Naive thymus-derived CD8-positive, alpha-beta T cell (primary cell): ENCODE data around the gene ATG4B. TPM values are rescaled to one million over a fixed set of nuclear protein-coding genes. Genes with fewer than 3 reads are reported as not detected.
A peak's percentile ranks its signal among the peaks of the same experiment; 100 is the strongest.

Source experiments
- ATAC-seq, 2 donors: fragments of 150-1000 bp; cut with Tn5 transposase in 1 of 2; sonication (Bioruptor Pico), chemical (Tn5 transposase) in 1 of 2; 1 replicate in 1 of 2; 2 replicates in 1 of 2; pipeline ENCODE4 v1.10.0; 2021; ENCODE audit warnings: mild to moderate bottlenecking in 2 of 2, moderate library complexity in 2 of 2
- POLR2A ChIA-PET: fragments of 350-600 bp; sonication (Branson Sonifier 250); formaldehyde crosslinking; loops from one replicate; lab custom pipeline; 2021; ENCODE audit warnings: antibody characterized with exemption; lab: Charles Lee
- DNase-seq, 10 donors: peaks; one replicate each; pipeline versions ENCODE4 v3.0.0 to v3.0.0-alpha.2; 2020 to 2022
- H3K27ac Mint-ChIP-seq, 10 donors: one replicate each; pipeline ENCODE4 v1.8.0; 2020 to 2022; ENCODE audit warnings: mild to moderate bottlenecking in 10 of 10, mixed read lengths in 10 of 10, moderate library complexity in 4 of 10, inconsistent platforms in 1 of 10
- H3K27me3 Mint-ChIP-seq, 5 donors: one replicate each; pipeline ENCODE4 v1.8.0; 2021 to 2022; ENCODE audit warnings: mixed read lengths in 5 of 5
- H3K36me3 Mint-ChIP-seq, 3 donors: one replicate each; pipeline ENCODE4 v1.8.0; 2020 to 2022; ENCODE audit warnings: mixed read lengths in 3 of 3, mild to moderate bottlenecking in 2 of 3, inconsistent platforms in 1 of 3
- H3K4me1 Mint-ChIP-seq, 4 donors: one replicate each; pipeline ENCODE4 v1.8.0; 2021 to 2022; ENCODE audit warnings: mixed read lengths in 4 of 4
- H3K4me3 Mint-ChIP-seq, 10 donors: one replicate each; pipeline ENCODE4 v1.8.0; 2020 to 2022; ENCODE audit warnings: mild to moderate bottlenecking in 10 of 10, mixed read lengths in 10 of 10, moderate library complexity in 6 of 10, inconsistent platforms in 1 of 10
- H3K9me3 Mint-ChIP-seq, 9 donors: one replicate each; pipeline ENCODE4 v1.8.0; 2020 to 2022; ENCODE audit warnings: mixed read lengths in 9 of 9, mild to moderate bottlenecking in 3 of 9, inconsistent platforms in 1 of 9, moderate library complexity in 1 of 9
- polyA plus RNA-seq, 3 donors: library from polyadenylated mRNA; unstranded; fragments of 300-500 nt; fragmentation: Illumina TruSeq; gene quantifications; one replicate each; pipeline ENCODE4 v1.2.3, GENCODE V29; 2021
- total RNA-seq, 8 experiments: library from RNA in 2 of 8; stranded (reverse) in 2 of 8; gene quantifications; one replicate each; pipeline ENCODE4 v1.2.3 and lab custom pipeline; 2021 to 2026

Gene ATG4B
- total and polyA plus RNA-seq, 5 experiments from 2014 or later, result 45.8 to 104 (median 60.1) TPM

GRCh38 chr2:241635756-241636155 is 1.7 kb upstream of the ATG4B start:
- peak overlapping the region; percentile 70 to 89 (median 84) for H3K4me3 Mint-ChIP-seq
- no peaks in the 10 kb centered on the region for H3K9me3 Mint-ChIP-seq
- H3K27ac Mint-ChIP-seq, result peak overlapping the region in 9 of 10 donors; percentile 51 to 91 (median 83)
- H3K4me1 Mint-ChIP-seq, result peaks cover 21 to 48% (median 45%) of the 10 kb centered on the region in 4 donors
- H3K36me3 Mint-ChIP-seq, result peaks cover 0 to 30% (median 4%) of the 10 kb centered on the region in 3 donors
- no peak for DNase-seq
- POLR2A ChIA-PET, result no interaction called here
- no peak for ATAC-seq
- no peaks in the 10 kb centered on the region for H3K27me3 Mint-ChIP-seq

GRCh38 chr2:241636182-241637017 is 1.1 kb upstream of the ATG4B start:
- Mint-ChIP-seq H3K27ac (peak overlapping the region; percentile 5 to 91 (median 80)), H3K4me1 (peaks cover 24 to 54% (median 50%) of the 10 kb centered on the region in 4 donors), H3K27me3 (no peaks in the 10 kb centered on the region), H3K36me3 (peaks cover 0 to 24% (median 4%) of the 10 kb centered on the region in 3 donors), H3K4me3 (peak overlapping the region; percentile 70 to 89 (median 84)), H3K9me3 (no peaks in the 10 kb centered on the region)
- DNase-seq (peak in 7 of 10 donors; percentile 16 to 37 (median 29)), ATAC-seq (peak; percentile 31 to 43)
- POLR2A ChIA-PET, result interaction anchor here (1.5 to 2.8 kb wide), 4 partner anchors 27 to 1071 kb away, joined by 4 to 19 read pairs (median 10); partner anchors contain the start of genes D2HGDH and DTYMK

GRCh38 chr2:241637795-241638660 is 535 bp downstream of the ATG4B start:
- POLR2A ChIA-PET, result interaction anchor here (1.0 to 2.8 kb wide), 7 partner anchors 28 to 1072 kb away, joined by 4 to 19 read pairs (median 7); partner anchors contain the start of genes D2HGDH, DTYMK, HDLBP and ING5
- H3K9me3 Mint-ChIP-seq, result no peaks in the 10 kb centered on the region
- H3K4me1 Mint-ChIP-seq, result peaks cover 31 to 63% (median 61%) of the 10 kb centered on the region in 4 donors
- DNase-seq (peak in 7 of 10 donors; percentile 7 to 73 (median 36)), ATAC-seq (peak; percentile 44 to 54)
- peaks cover 0 to 14% (median 0%) of the 10 kb centered on the region in 3 donors for H3K36me3 Mint-ChIP-seq
- peak overlapping the region; percentile 83 to 97 (median 94) for H3K27ac Mint-ChIP-seq
- peak overlapping the region; percentile 80 to 98 (median 91) for H3K4me3 Mint-ChIP-seq
- H3K27me3 Mint-ChIP-seq, result no peaks in the 10 kb centered on the region

- Mint-ChIP-seq H3K4me3 (peak overlapping the region; percentile 80 to 98 (median 91)), H3K27me3 (no peaks in the 10 kb centered on the region), H3K4me1 (peaks cover 31 to 65% (median 63%) of the 10 kb centered on the region in 4 donors), H3K36me3 (peaks cover 0 to 10% (median 0%) of the 10 kb centered on the region in 3 donors), H3K9me3 (no peaks in the 10 kb centered on the region), H3K27ac (peak overlapping the region in 9 of 10 donors; percentile 40 to 97 (median 92))
- POLR2A ChIA-PET, result interaction anchor here (2.1 to 2.8 kb wide), 3 partner anchors 29 to 63 kb away, joined by 13 to 19 read pairs (median 14); partner anchors contain the start of genes DTYMK and ING5
- DNase-seq (no peak), ATAC-seq (no peak)
These were observed 1.4 kb downstream of the ATG4B start for GRCh38 chr2:241638940-241639339.

- Mint-ChIP-seq H3K27ac (peak overlapping the region in 6 of 10 donors; percentile 8 to 85 (median 58)), H3K27me3 (no peaks in the 10 kb centered on the region), H3K36me3 (peaks cover 0 to 11% (median 0%) of the 10 kb centered on the region in 3 donors), H3K4me1 (peaks cover 33 to 70% (median 65%) of the 10 kb centered on the region in 4 donors), H3K4me3 (peak overlapping the region in 9 of 10 donors; percentile 11 to 80 (median 59)), H3K9me3 (no peaks in the 10 kb centered on the region)
- DNase-seq (no peak), ATAC-seq (no peak)
- POLR2A ChIA-PET, result interaction anchor here (2.8 kb wide), 1 partner anchor 48 kb away, joined by 19 read pairs; the partner anchor contains the start of gene DTYMK
These were observed 1.9 kb downstream of the ATG4B start for GRCh38 chr2:241639385-241639784.

- H3K27me3 Mint-ChIP-seq, result no peaks in the 10 kb centered on the region
- POLR2A ChIA-PET, result interaction anchor here (1.0 kb wide), 1 partner anchor 46 kb away, joined by 3 read pairs; the partner anchor contains the start of gene DTYMK
- no peak for ATAC-seq
- peaks cover 33 to 68% (median 62%) of the 10 kb centered on the region in 4 donors for H3K4me1 Mint-ChIP-seq
- peak overlapping the region in 8 of 10 donors; percentile 15 to 84 (median 55) for H3K27ac Mint-ChIP-seq
- DNase-seq, result no peak
- H3K36me3 Mint-ChIP-seq, result peaks cover 0 to 16% (median 0%) of the 10 kb centered on the region in 3 donors
- no peaks in the 10 kb centered on the region for H3K9me3 Mint-ChIP-seq
- peak overlapping the region in 9 of 10 donors; percentile 8 to 80 (median 61) for H3K4me3 Mint-ChIP-seq
These were observed 2.8 kb downstream of the ATG4B start for GRCh38 chr2:241640165-241640795.

- no peak for ATAC-seq
- no peaks in the 10 kb centered on the region for H3K27me3 Mint-ChIP-seq
- H3K9me3 Mint-ChIP-seq, result no peaks in the 10 kb centered on the region
- no peak for DNase-seq
- POLR2A ChIA-PET, result interaction anchor here (0.7 kb wide), 2 partner anchors 51 to 59 kb away, joined by 5 to 6 read pairs; no protein-coding TSS in a partner anchor
- H3K4me3 Mint-ChIP-seq, result peak overlapping the region in 1 of 10 donors; percentile 31
- peak overlapping the region in 4 of 10 donors; percentile 1 to 60 (median 22) for H3K27ac Mint-ChIP-seq
- H3K36me3 Mint-ChIP-seq, result peaks cover 0 to 16% (median 0%) of the 10 kb centered on the region in 3 donors
- peaks cover 32 to 71% (median 57%) of the 10 kb centered on the region in 4 donors for H3K4me1 Mint-ChIP-seq
These were observed 4.1 kb downstream of the ATG4B start for GRCh38 chr2:241641631-241642030.

GRCh38 chr2:241645056-241645914 is 7.8 kb downstream of the ATG4B start:
- Mint-ChIP-seq H3K27ac (no peak overlapping the region), H3K4me3 (no peak overlapping the region), H3K36me3 (peaks cover 0 to 13% (median 0%) of the 10 kb centered on the region in 3 donors), H3K4me1 (peaks cover 25 to 64% (median 46%) of the 10 kb centered on the region in 4 donors), H3K9me3 (no peaks in the 10 kb centered on the region), H3K27me3 (no peaks in the 10 kb centered on the region)
- DNase-seq (no peak), ATAC-seq (no peak)
- POLR2A ChIA-PET, result interaction anchor here (0.5 kb wide), 1 partner anchor 40 kb away, joined by 3 read pairs; no protein-coding TSS in a partner anchor

GRCh38 chr2:241645915-241646645 is 8.6 kb downstream of the ATG4B start:
- DNase-seq (no peak), ATAC-seq (no peak)
- POLR2A ChIA-PET, result no interaction called here
- peak overlapping the region in 1 of 10 donors; percentile 20 for H3K27ac Mint-ChIP-seq
- no peaks in the 10 kb centered on the region for H3K9me3 Mint-ChIP-seq
- H3K27me3 Mint-ChIP-seq, result no peaks in the 10 kb centered on the region
- H3K36me3 Mint-ChIP-seq, result peaks cover 0 to 18% (median 0%) of the 10 kb centered on the region in 3 donors
- no peak overlapping the region for H3K4me3 Mint-ChIP-seq
- peaks cover 17 to 57% (median 41%) of the 10 kb centered on the region in 4 donors for H3K4me1 Mint-ChIP-seq

GRCh38 chr2:241648453-241648852 is 11.0 kb downstream of the ATG4B start:
- no peak for ATAC-seq
- Mint-ChIP-seq H3K4me1 (peaks cover 8 to 43% (median 27%) of the 10 kb centered on the region in 4 donors), H3K27me3 (no peaks in the 10 kb centered on the region), H3K9me3 (no peaks in the 10 kb centered on the region), H3K27ac (peak overlapping the region in 2 of 10 donors; percentile 43 to 61), H3K4me3 (no peak overlapping the region), H3K36me3 (peaks cover 0 to 30% (median 4%) of the 10 kb centered on the region in 3 donors)
- POLR2A ChIA-PET, result no interaction called here
- DNase-seq, result no peak
